Measurements from ENCODE around the gene CX3CL1. TPM values are rescaled to one million over a fixed set of nuclear protein-coding genes. Genes with fewer than 3 reads are reported as not detected.

CX3CL1 gene
- polyA plus RNA-seq, 1 donor (not counting 4 experiments of a cell fraction or from before 2014, with no cell fraction given): 0.47 TPM

DNA sequence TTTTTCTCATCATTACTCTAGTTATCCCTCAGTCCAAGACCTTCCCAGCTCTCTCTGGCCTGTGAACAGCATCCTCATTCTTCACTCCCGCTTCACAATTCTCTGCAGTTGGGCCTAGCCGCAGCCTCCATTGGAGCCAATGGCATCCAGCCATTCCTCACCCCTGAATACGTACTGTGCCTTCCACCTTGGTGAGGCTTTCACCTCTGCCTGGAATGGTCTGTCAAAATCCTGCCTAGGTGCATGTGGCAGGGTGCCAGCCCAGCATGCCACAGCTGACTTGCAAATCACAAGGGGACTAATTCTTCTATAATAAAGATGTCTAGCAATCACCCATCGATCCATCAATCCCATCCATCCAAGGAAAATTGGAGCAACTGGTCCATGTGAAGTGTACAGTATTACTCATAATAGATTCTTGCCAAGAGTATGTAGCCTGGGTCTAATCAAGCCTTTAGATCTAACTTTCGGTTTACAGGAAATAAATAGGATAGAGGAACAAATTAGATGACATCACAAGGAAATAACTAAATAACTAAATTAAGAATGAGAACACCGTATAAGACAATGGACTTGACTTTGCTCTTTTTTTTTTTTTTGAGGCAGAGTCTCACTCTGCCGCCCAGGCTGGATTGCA lies 5.1 kb upstream of the CX3CL1 start:
- H3K36me3 ChIP-seq (ENCODE audit: control insufficient read depth in 2 of 2, extremely low read depth in 1 of 2, insufficient read depth in 2 of 2, low read length in 2 of 2): no peaks in the 10 kb centered on the region
- FAIRE-seq: no peak
- TF ChIP-seq EZH2 (IDR thresholded peaks at IDR 0.05; ENCODE audit: low read length): no peak
- TF ChIP-seq, protein P1, sequence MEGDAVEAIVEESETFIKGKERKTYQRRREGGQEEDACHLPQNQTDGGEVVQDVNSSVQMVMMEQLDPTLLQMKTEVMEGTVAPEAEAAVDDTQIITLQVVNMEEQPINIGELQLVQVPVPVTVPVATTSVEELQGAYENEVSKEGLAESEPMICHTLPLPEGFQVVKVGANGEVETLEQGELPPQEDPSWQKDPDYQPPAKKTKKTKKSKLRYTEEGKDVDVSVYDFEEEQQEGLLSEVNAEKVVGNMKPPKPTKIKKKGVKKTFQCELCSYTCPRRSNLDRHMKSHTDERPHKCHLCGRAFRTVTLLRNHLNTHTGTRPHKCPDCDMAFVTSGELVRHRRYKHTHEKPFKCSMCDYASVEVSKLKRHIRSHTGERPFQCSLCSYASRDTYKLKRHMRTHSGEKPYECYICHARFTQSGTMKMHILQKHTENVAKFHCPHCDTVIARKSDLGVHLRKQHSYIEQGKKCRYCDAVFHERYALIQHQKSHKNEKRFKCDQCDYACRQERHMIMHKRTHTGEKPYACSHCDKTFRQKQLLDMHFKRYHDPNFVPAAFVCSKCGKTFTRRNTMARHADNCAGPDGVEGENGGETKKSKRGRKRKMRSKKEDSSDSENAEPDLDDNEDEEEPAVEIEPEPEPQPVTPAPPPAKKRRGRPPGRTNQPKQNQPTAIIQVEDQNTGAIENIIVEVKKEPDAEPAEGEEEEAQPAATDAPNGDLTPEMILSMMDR (optimal IDR thresholded peaks at IDR 0.05 in 1 of 3, IDR thresholded peaks at IDR 0.05 in 1 of 3, conservative IDR thresholded peaks at IDR 0.05 in 1 of 3; ENCODE audit: extremely low read depth in 1 of 3, insufficient read depth in 2 of 3, low read length in 3 of 3): no peak
- dilution Hi-C loops (cut with MboI; ENCODE audit: extremely low pct_ligation_motif_present, low sequenced_read_pairs): no loop called here
- peaks cover 4% of the 10 kb centered on the region for H3K4me1 ChIP-seq (ENCODE audit: control insufficient read depth, extremely low read depth, insufficient read depth, low read length)
- H3K9me3 ChIP-seq (ENCODE audit: control insufficient read depth, low read depth, low read length): no peaks in the 10 kb centered on the region
- H4K20me1 ChIP-seq (ENCODE audit: control insufficient read depth, extremely low read depth, insufficient read depth, low read length): no peaks in the 10 kb centered on the region
- peak overlapping the region; percentile 57 for H3K4me2 ChIP-seq (ENCODE audit: control insufficient read depth, extremely low read depth, insufficient read depth, low read depth, low read length)
- H2AFZ ChIP-seq (ENCODE audit: control insufficient read depth, low read length): no peak overlapping the region
- H3K27ac ChIP-seq (ENCODE audit: control insufficient read depth, insufficient read depth, low read length): no peak overlapping the region
- no peak for DNase-seq (ENCODE audit: low read depth, low spot score)
- H3K27me3 ChIP-seq (ENCODE audit: control insufficient read depth, extremely low read depth, insufficient read depth, low read length): peaks cover 8% of the 10 kb centered on the region
- H3K9me1 ChIP-seq (ENCODE audit: control insufficient read depth, extremely low read depth, insufficient read depth, low read length): no peaks in the 10 kb centered on the region
- no peak overlapping the region for H3K9ac ChIP-seq (ENCODE audit: control insufficient read depth, extremely low read depth, insufficient read depth, low read length)
- no peaks in the 10 kb centered on the region for H3K79me2 ChIP-seq (ENCODE audit: control insufficient read depth, insufficient read depth, low read length)
- H3K4me3 ChIP-seq (ENCODE audit: control insufficient read depth in 2 of 3, extremely low read depth in 1 of 3, insufficient read depth in 2 of 3, low read depth in 1 of 3, low read length in 3 of 3): no peak overlapping the region

DNA sequence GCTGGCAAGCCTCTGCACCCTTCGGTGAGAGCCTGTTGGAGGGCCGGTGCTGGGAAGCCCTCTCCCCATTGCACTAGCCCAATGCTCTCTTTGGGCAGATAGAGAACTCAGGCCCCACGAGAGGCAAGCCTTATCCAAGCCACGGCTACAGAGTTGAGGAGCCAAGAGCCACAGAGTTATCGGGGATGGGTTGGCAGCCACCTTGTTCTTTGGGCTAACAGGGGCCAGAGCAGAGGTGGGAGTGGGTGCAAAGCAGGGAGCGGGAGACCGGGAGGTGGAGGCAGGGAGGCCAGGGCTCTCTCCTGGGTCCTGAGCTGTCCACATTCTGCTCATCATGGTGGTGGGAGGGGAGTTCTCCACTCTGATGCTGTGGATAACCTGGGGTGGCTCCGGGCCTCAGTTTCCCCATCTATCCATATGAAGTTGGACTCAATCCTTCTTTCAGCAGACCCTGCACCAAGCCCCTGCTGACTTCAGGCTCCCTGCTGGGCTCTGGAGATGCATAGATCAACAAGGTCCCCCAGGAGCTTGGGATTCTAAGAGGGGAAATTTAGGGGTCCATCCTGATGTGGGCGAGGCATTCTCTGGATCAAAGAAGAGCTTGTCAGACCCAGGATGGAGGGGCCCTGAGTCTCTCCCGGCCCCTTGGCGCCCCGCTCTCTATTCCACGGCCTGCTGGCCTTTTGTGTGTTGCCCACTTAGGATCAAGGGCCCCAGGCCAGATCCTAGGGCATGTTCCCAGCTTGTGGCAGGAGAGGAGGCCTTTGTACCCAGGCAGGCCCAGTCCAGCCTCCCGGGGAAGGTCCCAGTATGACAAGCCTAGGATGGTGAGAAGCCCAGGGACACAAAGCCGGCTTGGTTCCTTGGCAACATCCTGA lies 557 bp upstream of the CX3CL1 start:
- no peak for DNase-seq (ENCODE audit: low read depth, low spot score)
- H3K9me1 ChIP-seq (ENCODE audit: control insufficient read depth, extremely low read depth, insufficient read depth, low read length): no peaks in the 10 kb centered on the region
- no peak overlapping the region for H2AFZ ChIP-seq (ENCODE audit: control insufficient read depth, low read length)
- no peaks in the 10 kb centered on the region for H4K20me1 ChIP-seq (ENCODE audit: control insufficient read depth, extremely low read depth, insufficient read depth, low read length)
- no peak for FAIRE-seq
- dilution Hi-C loops (cut with MboI; ENCODE audit: extremely low pct_ligation_motif_present, low sequenced_read_pairs): no loop called here
- no peaks in the 10 kb centered on the region for H3K79me2 ChIP-seq (ENCODE audit: control insufficient read depth, insufficient read depth, low read length)
- H3K9me3 ChIP-seq (ENCODE audit: control insufficient read depth, low read depth, low read length): no peaks in the 10 kb centered on the region
- no peak overlapping the region for H3K9ac ChIP-seq (ENCODE audit: control insufficient read depth, extremely low read depth, insufficient read depth, low read length)
- H3K36me3 ChIP-seq (ENCODE audit: control insufficient read depth in 2 of 2, extremely low read depth in 1 of 2, insufficient read depth in 2 of 2, low read length in 2 of 2): no peaks in the 10 kb centered on the region
- TF ChIP-seq, protein P1 (optimal IDR thresholded peaks at IDR 0.05 in 1 of 3, IDR thresholded peaks at IDR 0.05 in 1 of 3, conservative IDR thresholded peaks at IDR 0.05 in 1 of 3; ENCODE audit: extremely low read depth in 1 of 3, insufficient read depth in 2 of 3, low read length in 3 of 3): no peak
- no peak for TF ChIP-seq EZH2 (IDR thresholded peaks at IDR 0.05; ENCODE audit: low read length)
- peaks cover under 1% of the 10 kb centered on the region for H3K27me3 ChIP-seq (ENCODE audit: control insufficient read depth, extremely low read depth, insufficient read depth, low read length)
- H3K4me2 ChIP-seq (ENCODE audit: control insufficient read depth, extremely low read depth, insufficient read depth, low read depth, low read length): peak overlapping the region; percentile 41
- H3K4me1 ChIP-seq (ENCODE audit: control insufficient read depth, extremely low read depth, insufficient read depth, low read length): peaks cover 30% of the 10 kb centered on the region
- peak overlapping the region in 1 of 3 experiments; percentile 29 for H3K4me3 ChIP-seq (ENCODE audit: control insufficient read depth in 2 of 3, extremely low read depth in 1 of 3, insufficient read depth in 2 of 3, low read depth in 1 of 3, low read length in 3 of 3)
- no peak overlapping the region for H3K27ac ChIP-seq (ENCODE audit: control insufficient read depth, insufficient read depth, low read length)

All from keratinocyte (primary cell).